Endothelial cell of umbilical vein (primary cell): ENCODE results near the gene SESN1. TPM values are rescaled to one million over a fixed set of nuclear protein-coding genes. Genes with fewer than 3 reads are reported as not detected.

Experiments
- BruUV-seq: library from RNA; stranded (reverse); fragments of 400-500 nt; replicated peaks from 2 replicates; lab custom pipeline; 2021; lab: Mats Ljungman, UMichigan
- CTCF ChIA-PET: fragments of 300-600, 350-600 bp; sonication (Branson Sonifier 250); formaldehyde crosslinking; loops from one replicate; lab custom pipeline; 2021; ENCODE audit warnings: antibody characterized with exemption, inconsistent platforms; lab: Charles Lee
- POLR2A ChIA-PET: fragments of 300-600, 350-600 bp; sonication (Branson Sonifier 250); formaldehyde crosslinking; loops from one replicate; lab custom pipeline; 2021; ENCODE audit warnings: antibody characterized with exemption, inconsistent platforms; lab: Charles Lee
- DNase-seq: peaks from one replicate; pipeline ENCODE4 v3.0.0-alpha.2; 2011; ENCODE audit warnings: low read depth, low spot score
- FAIRE-seq: peaks from 2 replicates; lab custom pipeline; 2011; peaks lifted over from hg19 to GRCh38; lab: Jason Lieb, UNC
- H2AFZ ChIP-seq: 2 replicates; pipeline ENCODE4 v1.6.0; 2012; ENCODE audit warnings: low read depth, low read length, control low read depth, inconsistent platforms
- H3K27ac ChIP-seq: 2 replicates; pipeline ENCODE4 v1.5.1; 2011; ENCODE audit warnings: low read depth, mild to moderate bottlenecking, control low read depth, low read length, moderate library complexity; ENCODE audit not compliant: insufficient read depth
- H3K27me3 ChIP-seq, 2 experiments: 2 replicates each; pipeline versions ENCODE4 v1.6.0 to v1.6.1; 2011; ENCODE audit warnings: low read length in 2 of 2, mixed read lengths in 1 of 2; ENCODE audit not compliant: control insufficient read depth in 2 of 2, insufficient read depth in 2 of 2
- H3K36me3 ChIP-seq, 2 experiments: 2 replicates in 1 of 2; 3 replicates in 1 of 2; pipeline ENCODE4 v1.5.1; 2011; ENCODE audit warnings: low read length in 2 of 2, mild to moderate bottlenecking in 1 of 2, moderate library complexity in 1 of 2; ENCODE audit not compliant: control insufficient read depth in 2 of 2, insufficient read depth in 2 of 2; ENCODE audit errors: extremely low read depth in 1 of 2
- H3K4me1 ChIP-seq: 3 replicates; pipeline ENCODE4 v1.5.1; 2011; ENCODE audit warnings: mild to moderate bottlenecking, low read length; ENCODE audit not compliant: control insufficient read depth, insufficient read depth; ENCODE audit errors: extremely low read depth
- H3K4me2 ChIP-seq: 2 replicates; pipeline ENCODE4 v1.6.1; 2011; ENCODE audit warnings: low read length, control low read depth, mixed read lengths; ENCODE audit not compliant: insufficient read depth
- H3K4me3 ChIP-seq, 3 experiments: fragments of 200-600 bp in 1 of 3; sonication (generic), shearing (Covaris generic) in 1 of 3; replicated peaks in 1 of 3; 2 replicates each; pipeline ENCODE4 v1.5.1; 2011 to 2016; ENCODE audit warnings: control low read depth in 3 of 3, low read length in 3 of 3, mild to moderate bottlenecking in 2 of 3, inconsistent platforms in 1 of 3, low read depth in 1 of 3, moderate library complexity in 1 of 3; ENCODE audit not compliant: insufficient read depth in 1 of 3
- H3K79me2 ChIP-seq: 2 replicates; pipeline ENCODE4 v1.6.0; 2012; ENCODE audit warnings: low read length, inconsistent platforms; ENCODE audit not compliant: control insufficient read depth, insufficient read depth
- H3K9ac ChIP-seq: replicated peaks from 2 replicates; pipeline ENCODE3; 2011; ENCODE audit warnings: low read length, control low read depth; ENCODE audit not compliant: insufficient read depth; ENCODE audit errors: extremely low read depth
- H3K9me1 ChIP-seq: replicated peaks from 3 replicates; pipeline ENCODE4 v1.6.0; 2011; ENCODE audit warnings: mild to moderate bottlenecking, low read length; ENCODE audit not compliant: control insufficient read depth, insufficient read depth; ENCODE audit errors: extremely low read depth
- H3K9me3 ChIP-seq: replicated peaks from 2 replicates; pipeline ENCODE4 v1.5.1; 2012; ENCODE audit warnings: low read length, inconsistent platforms; ENCODE audit not compliant: control insufficient read depth, insufficient read depth
- H4K20me1 ChIP-seq: replicated peaks from 2 replicates; pipeline ENCODE3; 2011; ENCODE audit warnings: mild to moderate bottlenecking, low read length; ENCODE audit not compliant: control insufficient read depth, insufficient read depth; ENCODE audit errors: extremely low read depth
- EZH2 ChIP-seq: IDR thresholded peaks from 2 replicates; pipeline ENCODE4 v1.6.1; 2012; ENCODE audit warnings: borderline replicate concordance, low read depth, mild to moderate bottlenecking, moderate library complexity, low read length, inconsistent platforms; ENCODE audit not compliant: severe bottlenecking
- FOS ChIP-seq: IDR thresholded peaks from 2 replicates; pipeline ENCODE4 v1.6.1; 2011; ENCODE audit warnings: mild to moderate bottlenecking, low read length, moderate library complexity, borderline replicate concordance; ENCODE audit not compliant: insufficient read depth
- GATA2 ChIP-seq: IDR thresholded peaks from 2 replicates; pipeline ENCODE4 v1.7.0; 2011; ENCODE audit warnings: low read depth, mild to moderate bottlenecking, moderate library complexity, mixed read lengths, low read length; ENCODE audit not compliant: insufficient read length, insufficient read depth
- JUN ChIP-seq: IDR thresholded peaks from 2 replicates; pipeline ENCODE4 v1.6.1; 2011; ENCODE audit warnings: borderline replicate concordance, low read depth; ENCODE audit not compliant: insufficient read length, insufficient read depth
- MYC ChIP-seq: IDR thresholded peaks from one replicate; pipeline ENCODE4 v1.6.1; 2011; ENCODE audit warnings: mild to moderate bottlenecking, low read depth, low read length
- POLR2A ChIP-seq: IDR thresholded peaks from 2 replicates; pipeline ENCODE4 v1.6.1; 2012; ENCODE audit warnings: low read depth, mild to moderate bottlenecking, control low read depth, low read length
- POLR2AphosphoS5 ChIP-seq: IDR thresholded peaks from 2 replicates; pipeline ENCODE4 v1.6.1; 2012; ENCODE audit warnings: low read depth, mild to moderate bottlenecking, control low read depth, low read length, moderate library complexity; ENCODE audit not compliant: insufficient read depth
- dilution Hi-C: fragments of 300-500 bp; cut with MboI; formaldehyde crosslinking; loops from one replicate; pipeline ENCODE4 v1.15.0; 2019; ENCODE audit warnings: low sequenced_read_pairs; ENCODE audit not compliant: extremely low pct_ligation_motif_present
- intact Hi-C: fragments of 100-400 bp; cut with micrococcal nuclease; formaldehyde crosslinking; loops from one replicate; pipeline ENCODE4 v1.10.0; 2022
- polyA plus RNA-seq, 4 experiments: library from polyadenylated mRNA; depleted of rRNA in 3 of 4; stranded (reverse) in 3 of 4; unstranded in 1 of 4; fragments of >200 nt; gene quantifications; 2 replicates each; pipeline versions ENCODE4 v1.2.1 to v1.2.3, GENCODE V29; 2011 to 2012; ENCODE audit warnings: missing spikeins in 1 of 4
- total RNA-seq: library from RNA; stranded (reverse); gene quantifications from 2 replicates; pipeline ENCODE4 v1.2.3, GENCODE V29; 2021
- TF ChIP-seq, protein P1 (sequence below): IDR thresholded peaks from 2 replicates; pipeline ENCODE4 v1.6.1; 2011; ENCODE audit not compliant: insufficient read depth, insufficient read length
- TF ChIP-seq, protein P2 (sequence below), 2 donors: IDR thresholded peaks; 1 replicate in 1 of 2; 2 replicates in 1 of 2; pipeline ENCODE4 v1.5.1; 2011; ENCODE audit warnings: low read length in 2 of 2, mild to moderate bottlenecking in 2 of 2, moderate library complexity in 2 of 2, control low read depth in 1 of 2, inconsistent platforms in 1 of 2, low read depth in 1 of 2; ENCODE audit not compliant: insufficient read depth in 1 of 2; ENCODE audit errors: extremely low read depth in 1 of 2

The SESN1 gene
- total and polyA plus RNA-seq, 2 donors (not counting 3 experiments of a cell fraction or from before 2014, with no cell fraction given) = 7.1 to 15.6 TPM

DNA sequence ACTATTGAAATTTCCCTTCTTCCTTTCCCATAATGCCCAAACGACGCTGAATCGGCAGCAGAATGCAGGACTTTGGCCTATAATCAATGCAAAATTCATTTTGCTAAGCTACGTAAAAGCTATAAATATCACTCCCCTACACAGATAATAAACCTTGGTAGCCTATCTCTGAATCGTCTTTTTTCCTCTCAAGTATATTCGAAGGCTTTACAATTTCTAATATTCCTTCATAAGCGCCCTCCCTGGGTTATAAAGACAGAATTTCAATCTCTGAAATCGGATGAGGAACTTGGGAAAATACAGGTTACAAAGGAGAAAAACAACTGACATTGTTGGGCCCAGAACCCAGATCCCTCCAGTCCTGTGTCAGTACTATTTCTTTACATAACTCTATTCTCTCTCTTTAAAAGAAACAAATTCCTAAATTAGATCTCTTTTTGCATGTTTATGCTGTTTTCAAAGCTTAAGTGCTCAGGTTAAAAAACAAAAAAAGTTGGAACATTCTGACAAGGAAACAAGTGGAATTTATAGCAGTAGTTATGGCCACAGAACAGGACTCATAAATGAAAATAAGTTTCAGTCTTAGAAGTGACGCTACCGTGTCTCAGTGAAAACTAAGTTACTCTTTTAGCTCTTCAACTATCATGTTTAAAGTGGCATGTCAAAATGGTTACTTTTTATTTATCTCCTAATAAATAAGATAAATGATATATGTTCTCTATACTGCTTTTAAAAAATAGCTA, 84.5 kb downstream of the SESN1 start:
- FAIRE-seq = no peak

DNA sequence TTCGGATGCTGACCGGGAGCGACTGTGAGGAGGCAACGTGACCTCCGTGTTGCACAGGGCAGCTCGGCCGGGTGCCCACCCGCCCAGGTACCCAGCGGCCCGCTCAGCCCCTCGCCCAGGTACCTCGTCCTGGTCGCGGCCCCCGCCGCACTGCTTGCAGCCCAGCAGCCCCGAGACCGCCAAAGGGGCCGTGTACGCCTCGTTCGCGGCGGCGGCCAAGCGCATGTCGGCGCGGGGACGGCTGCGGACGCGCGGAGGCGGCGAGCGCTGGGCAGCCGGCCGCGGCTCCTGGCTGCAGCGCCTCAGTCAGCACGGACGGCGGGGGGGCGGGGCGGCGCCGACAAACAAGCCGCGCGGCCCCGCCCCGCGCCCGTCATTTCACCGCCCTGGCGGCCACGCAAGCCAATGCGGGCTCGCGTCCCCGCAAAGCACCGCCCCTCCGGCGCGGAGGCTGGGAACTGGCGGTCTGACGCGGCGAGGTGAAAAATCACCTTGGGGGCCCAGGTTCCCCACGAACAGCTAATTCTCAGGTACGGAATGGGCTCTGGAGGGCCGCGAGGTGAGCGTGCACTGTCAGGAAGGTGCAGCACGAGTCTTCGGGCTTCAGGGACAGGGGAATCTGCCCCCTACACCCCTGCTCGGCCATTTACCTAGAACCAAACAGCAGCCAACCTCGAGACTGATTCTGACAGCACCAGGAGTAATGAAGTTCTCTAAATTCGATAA, 85.2 kb downstream of the SESN1 start:
- FAIRE-seq (peak; percentile 67), DNase-seq (peak; percentile 86)
- Histone ChIP-seq H3K4me2 (peak overlapping the region; percentile 92), H3K27ac (peak overlapping the region; percentile 41), H3K4me3 (peak overlapping the region; percentile 63 to 95 (median 92)), H3K36me3 (no peaks in the 10 kb centered on the region), H3K9me1 (no peaks in the 10 kb centered on the region), H3K4me1 (peaks cover 6% of the 10 kb centered on the region), H3K9me3 (no peaks in the 10 kb centered on the region), H3K79me2 (peaks cover 7% of the 10 kb centered on the region), H4K20me1 (no peaks in the 10 kb centered on the region), H2AFZ (peak overlapping the region; percentile 96), H3K27me3 (no peaks in the 10 kb centered on the region), H3K9ac (peak overlapping the region; percentile 78)
- dilution Hi-C loops (no loop called here), intact Hi-C loops (loop anchor here (1.0 to 5.0 kb wide), 5 partner anchors 50 to 447 kb away; partner anchors contain the start of gene CEP57L1)
- TF ChIP-seq EZH2 = no peak
- TF ChIP-seq GATA2 = no peak
- TF ChIP-seq, protein P1, sequence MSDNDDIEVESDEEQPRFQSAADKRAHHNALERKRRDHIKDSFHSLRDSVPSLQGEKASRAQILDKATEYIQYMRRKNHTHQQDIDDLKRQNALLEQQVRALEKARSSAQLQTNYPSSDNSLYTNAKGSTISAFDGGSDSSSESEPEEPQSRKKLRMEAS = no peak
- TF ChIP-seq FOS = no peak
- peak; percentile 75 for TF ChIP-seq POLR2A
- TF ChIP-seq, protein P2, sequence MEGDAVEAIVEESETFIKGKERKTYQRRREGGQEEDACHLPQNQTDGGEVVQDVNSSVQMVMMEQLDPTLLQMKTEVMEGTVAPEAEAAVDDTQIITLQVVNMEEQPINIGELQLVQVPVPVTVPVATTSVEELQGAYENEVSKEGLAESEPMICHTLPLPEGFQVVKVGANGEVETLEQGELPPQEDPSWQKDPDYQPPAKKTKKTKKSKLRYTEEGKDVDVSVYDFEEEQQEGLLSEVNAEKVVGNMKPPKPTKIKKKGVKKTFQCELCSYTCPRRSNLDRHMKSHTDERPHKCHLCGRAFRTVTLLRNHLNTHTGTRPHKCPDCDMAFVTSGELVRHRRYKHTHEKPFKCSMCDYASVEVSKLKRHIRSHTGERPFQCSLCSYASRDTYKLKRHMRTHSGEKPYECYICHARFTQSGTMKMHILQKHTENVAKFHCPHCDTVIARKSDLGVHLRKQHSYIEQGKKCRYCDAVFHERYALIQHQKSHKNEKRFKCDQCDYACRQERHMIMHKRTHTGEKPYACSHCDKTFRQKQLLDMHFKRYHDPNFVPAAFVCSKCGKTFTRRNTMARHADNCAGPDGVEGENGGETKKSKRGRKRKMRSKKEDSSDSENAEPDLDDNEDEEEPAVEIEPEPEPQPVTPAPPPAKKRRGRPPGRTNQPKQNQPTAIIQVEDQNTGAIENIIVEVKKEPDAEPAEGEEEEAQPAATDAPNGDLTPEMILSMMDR (IDR thresholded peaks at IDR 0.05; ENCODE audit: extremely low read depth in 1 of 2, insufficient read depth in 1 of 2, low read depth in 1 of 2, low read length in 2 of 2) = no peak
- no peak for TF ChIP-seq MYC
- TF ChIP-seq POLR2AphosphoS5 = peak; percentile 74
- TF ChIP-seq JUN = no peak
- POLR2A ChIA-PET = interaction anchor here (0.6 kb wide), 1 partner anchor 153 kb away, joined by 3 read pairs; no protein-coding TSS in a partner anchor
- TSS peak; percentile 27 for BruUV-seq
- CTCF ChIA-PET = interaction anchor here (1.0 to 2.2 kb wide), 5 partner anchors 51 to 116 kb away, joined by 3 to 9 read pairs (median 4); no protein-coding TSS in a partner anchor

More for the DNA sequence above, 84.5 kb downstream of the SESN1 start:
- H2AFZ ChIP-seq = peak overlapping the region; percentile 96
- H3K4me3 ChIP-seq = peak overlapping the region; percentile 63 to 88 (median 65)
- dilution Hi-C loops = no loop called here
- H3K27ac ChIP-seq = no peak overlapping the region
- H3K4me1 ChIP-seq = peaks cover 6% of the 10 kb centered on the region
- no peaks in the 10 kb centered on the region for H3K27me3 ChIP-seq
- TF ChIP-seq FOS = no peak
- H3K9me1 ChIP-seq = no peaks in the 10 kb centered on the region
- peaks cover 4% of the 10 kb centered on the region for H3K79me2 ChIP-seq
- POLR2A ChIA-PET = interaction anchor here (0.6 kb wide), 1 partner anchor 153 kb away, joined by 3 read pairs; no protein-coding TSS in a partner anchor
- no peaks in the 10 kb centered on the region for H3K36me3 ChIP-seq
- no peak for DNase-seq
- intact Hi-C loops = loop anchor here (1.0 to 5.0 kb wide), 5 partner anchors 49 to 447 kb away; partner anchors contain the start of gene CEP57L1
- H3K9me3 ChIP-seq = no peaks in the 10 kb centered on the region
- H3K4me2 ChIP-seq = peak overlapping the region; percentile 88
- H4K20me1 ChIP-seq = no peaks in the 10 kb centered on the region
- CTCF ChIA-PET = interaction anchor here (1.0 to 2.2 kb wide), 4 partner anchors 61 to 117 kb away, joined by 3 to 9 read pairs (median 6); no protein-coding TSS in a partner anchor
- no TSS peak for BruUV-seq
- H3K9ac ChIP-seq = peak overlapping the region; percentile 58
